Stimulated activated CD8-positive, alpha-beta memory T cell treated with anti-CD3 and anti-CD28 coated beads, Interleukin-12 subunit alpha, Interleukin-12 subunit beta, amount 100 ng/mL, for 1 hour (primary cell): ENCODE data around the gene GOLM1.

Source experiments
- DNase-seq: peaks from one replicate; pipeline ENCODE4 v3.0.0-alpha.2; 2020; ENCODE audit warnings: low read depth

GOLM1 gene

DNA sequence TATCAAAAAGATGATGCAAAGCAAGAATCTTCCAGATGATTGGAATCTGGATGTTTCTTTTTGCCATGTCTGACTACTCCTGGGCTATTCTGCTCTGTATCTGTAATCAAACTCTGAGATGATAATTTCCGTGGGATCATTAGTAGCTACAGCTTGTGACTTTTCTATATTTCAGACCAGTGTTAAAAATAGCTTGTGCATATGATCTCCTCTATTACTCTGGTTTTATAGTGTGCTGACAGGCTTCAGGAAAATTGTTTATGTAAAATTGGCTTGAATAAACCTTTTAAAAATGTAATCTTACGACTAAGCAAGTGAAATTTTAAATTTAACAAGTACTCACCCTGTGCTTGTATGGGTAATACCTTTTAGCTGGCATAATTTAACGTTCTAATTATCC lies 118.0 kb downstream of the GOLM1 start:
- no peak for DNase-seq

DNA sequence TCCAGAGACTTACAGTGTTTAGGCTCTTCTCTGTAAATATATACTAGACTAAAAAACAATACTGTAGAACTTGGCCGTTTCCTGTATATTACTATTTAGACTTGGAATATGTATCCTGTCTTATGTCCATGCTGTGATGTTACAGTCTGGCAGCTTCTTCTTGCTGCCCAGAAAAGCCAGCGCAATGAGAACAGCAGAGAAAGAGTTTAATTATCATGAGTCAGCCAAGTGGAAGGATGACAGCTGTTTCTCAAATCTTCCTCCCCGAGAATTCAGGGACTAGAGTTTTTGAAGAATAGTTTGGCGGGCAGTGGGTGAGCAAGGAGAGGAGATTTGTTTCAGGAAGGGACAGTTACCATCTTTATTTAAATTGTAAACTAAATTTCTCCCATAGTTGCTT lies 120.9 kb downstream of the GOLM1 start:
- DNase-seq = no peak
